LNCaP clone FGC (cell line): Measurements from ENCODE around the gene FSCN2.

Experiments used
- DNase-seq: peaks from one replicate; pipeline ENCODE4 v3.0.0-alpha.2; 2011; ENCODE audit warnings: low read depth
- H3K4me3 ChIP-seq: 2 replicates; pipeline ENCODE4 v1.5.1; 2011; ENCODE audit warnings: mild to moderate bottlenecking, low read depth, low read length, control low read depth
- TF ChIP-seq, protein P1 (sequence below): IDR thresholded peaks from 2 replicates; pipeline ENCODE4 v1.5.1; 2012; ENCODE audit warnings: mild to moderate bottlenecking; ENCODE audit not compliant: control insufficient read depth, insufficient read depth; ENCODE audit errors: extremely low read depth

Gene FSCN2

DNA sequence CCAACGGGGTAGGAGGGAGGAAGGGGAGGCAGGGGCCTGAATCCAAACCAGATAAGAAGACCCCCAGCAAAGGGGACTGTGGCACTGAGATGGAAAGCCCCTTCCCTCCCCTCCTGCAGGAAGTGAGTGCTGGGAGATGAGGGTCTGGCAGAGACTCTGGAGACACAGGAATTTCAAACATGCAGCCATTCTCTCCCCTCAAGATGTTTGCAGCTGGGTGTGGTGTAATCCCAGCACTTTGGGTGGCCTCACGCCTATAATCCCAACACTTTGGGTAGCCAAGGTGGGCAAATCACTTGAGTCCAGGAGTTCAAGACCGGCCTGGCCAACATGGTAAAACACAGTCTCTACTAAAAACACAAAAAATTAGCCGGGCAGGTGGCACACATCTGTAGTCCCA lies 57.9 kb downstream of the FSCN2 start:
- TF ChIP-seq, protein P1, sequence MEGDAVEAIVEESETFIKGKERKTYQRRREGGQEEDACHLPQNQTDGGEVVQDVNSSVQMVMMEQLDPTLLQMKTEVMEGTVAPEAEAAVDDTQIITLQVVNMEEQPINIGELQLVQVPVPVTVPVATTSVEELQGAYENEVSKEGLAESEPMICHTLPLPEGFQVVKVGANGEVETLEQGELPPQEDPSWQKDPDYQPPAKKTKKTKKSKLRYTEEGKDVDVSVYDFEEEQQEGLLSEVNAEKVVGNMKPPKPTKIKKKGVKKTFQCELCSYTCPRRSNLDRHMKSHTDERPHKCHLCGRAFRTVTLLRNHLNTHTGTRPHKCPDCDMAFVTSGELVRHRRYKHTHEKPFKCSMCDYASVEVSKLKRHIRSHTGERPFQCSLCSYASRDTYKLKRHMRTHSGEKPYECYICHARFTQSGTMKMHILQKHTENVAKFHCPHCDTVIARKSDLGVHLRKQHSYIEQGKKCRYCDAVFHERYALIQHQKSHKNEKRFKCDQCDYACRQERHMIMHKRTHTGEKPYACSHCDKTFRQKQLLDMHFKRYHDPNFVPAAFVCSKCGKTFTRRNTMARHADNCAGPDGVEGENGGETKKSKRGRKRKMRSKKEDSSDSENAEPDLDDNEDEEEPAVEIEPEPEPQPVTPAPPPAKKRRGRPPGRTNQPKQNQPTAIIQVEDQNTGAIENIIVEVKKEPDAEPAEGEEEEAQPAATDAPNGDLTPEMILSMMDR, result no peak
- DNase-seq, result no peak
- no peak overlapping the region for H3K4me3 ChIP-seq
